Limb (tissue), 2 donors: Measurements from ENCODE around the gene IQSEC2.
A peak's percentile ranks its signal among the peaks of the same experiment; 100 is the strongest.

ENCODE experiments used
- DNase-seq, 2 donors: peaks; one replicate each; pipeline ENCODE4 v3.0.0-alpha.2; 2016; ENCODE audit errors: extremely low spot score in 2 of 2

IQSEC2 gene

DNA sequence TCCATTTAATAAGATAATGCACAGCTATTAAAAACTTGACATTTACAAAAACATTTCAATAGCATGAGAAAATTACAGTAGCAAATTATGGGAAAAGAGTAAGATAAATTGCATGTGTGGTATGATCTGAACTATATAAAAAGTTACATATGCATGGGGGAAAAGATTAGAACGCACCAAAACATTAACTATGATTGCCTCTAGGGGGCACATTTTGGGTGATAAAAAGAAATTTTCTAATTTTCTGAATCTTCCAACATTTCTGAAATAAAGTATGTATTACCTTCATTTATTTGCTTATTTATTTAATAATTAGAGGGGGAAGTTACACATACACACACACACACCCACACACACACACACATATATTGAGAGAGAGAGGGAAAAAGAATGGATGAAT, 36.8 kb downstream of the IQSEC2 start:
- DNase-seq: no peak

DNA sequence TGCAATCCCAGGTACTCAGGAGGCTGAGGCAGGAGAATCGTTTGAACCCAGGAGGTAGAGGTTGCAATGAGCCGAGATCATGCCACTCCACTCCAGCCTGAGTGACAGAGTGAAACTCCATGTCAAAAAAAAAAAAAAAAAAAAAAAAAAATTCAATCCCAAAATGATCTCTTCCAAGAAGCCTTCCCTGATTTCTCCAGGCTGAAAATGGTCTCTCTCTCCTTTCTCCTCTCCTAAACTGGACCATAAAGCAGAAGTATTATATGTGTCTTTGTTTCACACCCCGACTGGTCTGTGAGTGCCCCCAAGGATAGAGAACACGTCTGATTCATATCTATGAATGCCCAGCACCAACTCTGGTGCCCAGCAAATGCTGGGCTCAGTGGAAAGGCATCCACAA, 39.1 kb downstream of the IQSEC2 start:
- DNase-seq: no peak

DNA sequence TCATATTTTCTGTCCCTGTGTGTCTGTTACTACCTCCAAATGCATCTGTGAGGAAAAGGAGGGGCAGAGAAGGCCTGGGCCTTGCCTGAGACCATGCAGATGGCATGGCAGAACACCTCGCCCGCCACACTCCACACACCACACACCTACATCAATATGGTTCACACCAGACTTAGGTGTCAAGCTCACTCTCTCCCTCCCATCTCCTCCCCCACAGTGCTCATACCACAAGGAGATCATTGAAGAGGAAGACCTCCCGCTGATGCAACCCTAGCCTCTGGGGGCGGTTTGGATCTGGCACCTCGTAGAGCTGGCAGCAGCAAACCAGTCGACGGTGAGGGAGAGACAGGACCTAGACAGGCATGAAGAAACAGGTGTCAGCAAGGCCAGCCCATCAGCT, 39.8 kb downstream of the IQSEC2 start:
- DNase-seq: no peak

DNA sequence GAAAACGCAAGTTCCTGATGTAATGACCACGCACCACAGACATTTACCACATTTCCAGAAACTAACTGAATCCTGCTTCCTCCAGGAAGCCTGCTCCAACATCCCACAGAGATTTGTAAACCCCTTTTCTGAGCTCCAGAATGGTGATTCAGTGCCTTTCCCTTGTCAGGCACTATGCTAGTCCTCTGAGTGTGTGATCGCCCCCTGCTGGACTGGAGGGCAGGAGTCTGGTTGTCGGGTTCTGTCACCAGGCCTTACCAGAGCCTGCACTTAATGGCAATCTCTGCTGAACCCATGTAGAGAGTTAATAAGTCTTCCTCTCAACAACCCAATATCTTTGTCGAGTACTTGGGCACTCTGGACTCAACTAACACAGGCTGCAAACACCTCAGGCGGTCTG, 41.9 kb downstream of the IQSEC2 start:
- DNase-seq: no peak

DNA sequence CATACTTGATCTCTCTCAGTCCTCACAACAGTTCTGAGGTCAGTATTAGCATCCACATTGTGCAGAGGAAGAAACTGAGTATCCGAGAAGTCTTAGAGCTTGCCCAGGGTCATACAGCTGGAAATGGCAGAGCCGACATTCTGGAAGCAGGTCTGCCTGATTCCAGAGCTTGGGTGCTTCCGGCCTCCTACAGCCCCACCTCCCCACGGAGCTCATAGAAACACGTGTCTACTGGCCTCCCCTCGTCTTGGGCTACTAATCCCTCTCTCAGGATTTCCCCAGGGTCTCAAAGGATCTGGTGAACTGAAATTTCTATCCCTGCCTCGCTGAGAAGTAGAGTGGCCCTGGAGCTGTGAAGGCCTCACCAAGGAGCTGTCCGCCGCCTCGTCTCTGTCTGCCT, 44.3 kb downstream of the IQSEC2 start:
- no peak for DNase-seq

DNA sequence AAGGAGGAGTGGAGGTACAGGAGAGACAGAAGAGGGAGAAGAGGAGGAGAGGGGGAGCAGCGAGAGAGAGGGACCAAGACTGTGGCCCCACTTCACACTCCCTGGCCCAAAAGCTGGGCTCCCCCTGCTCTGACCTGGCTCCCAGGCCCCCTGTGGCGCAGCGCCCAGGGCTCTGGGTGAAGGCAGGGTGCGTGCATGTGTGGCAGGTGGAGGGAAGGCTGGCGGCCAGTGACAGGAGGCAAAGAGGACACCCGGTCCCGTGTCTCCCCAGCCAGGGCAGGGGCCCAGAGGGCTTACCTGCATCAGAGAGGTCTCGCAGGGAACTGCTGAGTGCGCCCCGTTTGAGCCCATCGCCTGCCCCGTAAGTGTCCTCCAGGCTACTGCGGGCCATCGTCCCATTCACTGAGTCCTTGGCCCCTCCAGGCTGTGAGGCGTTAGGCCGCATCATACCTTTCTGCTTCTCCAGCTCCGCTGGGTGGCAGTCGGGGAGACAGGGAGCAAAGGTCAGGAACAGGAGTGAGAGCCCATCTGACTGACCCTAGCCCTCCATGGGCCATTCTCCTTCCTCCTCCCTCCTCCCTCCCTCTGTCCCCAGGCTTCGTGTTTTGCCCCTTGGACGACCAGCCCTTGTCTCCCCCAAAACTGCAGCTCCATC, 45.2 kb downstream of the IQSEC2 start:
- DNase-seq: no peak

DNA sequence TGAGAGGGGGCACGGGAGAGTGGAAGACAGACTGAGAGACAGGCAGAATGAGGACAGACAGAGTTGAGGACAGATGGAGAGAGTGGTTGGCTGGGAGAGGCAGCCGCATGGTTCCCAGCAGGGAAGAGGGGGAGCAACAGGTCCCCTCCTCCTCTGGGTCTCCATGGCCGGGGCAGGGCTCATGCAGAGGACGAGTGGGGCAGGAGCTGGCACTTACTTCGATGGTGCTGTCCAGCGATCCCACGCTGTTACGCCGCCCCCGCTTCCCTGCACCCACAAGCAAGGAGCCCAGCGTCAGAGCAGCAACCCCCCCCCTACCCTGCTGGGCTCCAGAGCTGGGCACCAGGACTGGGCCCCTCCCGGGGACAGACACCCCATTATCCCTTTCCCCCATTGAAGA, 45.8 kb downstream of the IQSEC2 start:
- DNase-seq: no peak

DNA sequence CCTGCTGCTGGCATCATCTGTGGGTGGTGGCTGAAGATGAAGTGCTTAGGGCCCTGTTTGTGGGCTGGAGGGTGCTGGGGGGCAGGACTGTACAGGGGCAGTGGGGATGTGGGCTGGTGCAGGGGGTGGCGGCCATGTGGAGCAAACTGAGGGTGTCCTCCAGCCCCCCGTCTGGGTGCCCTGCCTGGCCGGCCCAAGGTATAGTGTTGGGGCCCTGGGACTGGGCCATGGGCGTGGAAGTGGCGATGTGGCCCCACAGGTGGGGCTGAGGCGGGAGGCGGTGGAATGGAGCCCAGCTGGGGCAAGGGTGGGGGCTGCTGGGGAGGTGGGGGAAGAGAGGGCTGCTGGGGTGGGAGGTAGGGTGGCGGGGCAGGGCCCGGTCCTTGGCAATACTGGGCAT, 46.9 kb downstream of the IQSEC2 start:
- DNase-seq: no peak

DNA sequence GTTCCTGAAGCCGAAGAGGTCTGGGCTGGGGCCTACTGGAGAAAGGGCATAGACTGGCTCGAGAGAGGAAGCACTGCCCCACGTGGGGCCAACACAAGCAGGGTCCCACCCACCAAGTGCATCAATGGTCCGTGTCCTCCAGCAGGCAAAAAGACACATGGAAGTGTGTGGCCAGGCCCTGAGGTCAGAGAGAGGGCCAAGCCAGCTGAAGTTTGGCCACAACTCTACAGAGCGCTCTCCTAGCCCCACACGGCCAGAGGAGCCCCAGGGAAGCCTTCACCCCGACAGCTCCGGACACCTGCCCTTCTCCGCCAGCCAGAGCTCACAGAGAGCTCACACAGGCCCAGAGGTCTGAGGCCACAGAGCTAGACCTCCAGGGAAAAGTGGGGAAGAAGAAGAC, 47.8 kb downstream of the IQSEC2 start:
- DNase-seq: no peak

DNA sequence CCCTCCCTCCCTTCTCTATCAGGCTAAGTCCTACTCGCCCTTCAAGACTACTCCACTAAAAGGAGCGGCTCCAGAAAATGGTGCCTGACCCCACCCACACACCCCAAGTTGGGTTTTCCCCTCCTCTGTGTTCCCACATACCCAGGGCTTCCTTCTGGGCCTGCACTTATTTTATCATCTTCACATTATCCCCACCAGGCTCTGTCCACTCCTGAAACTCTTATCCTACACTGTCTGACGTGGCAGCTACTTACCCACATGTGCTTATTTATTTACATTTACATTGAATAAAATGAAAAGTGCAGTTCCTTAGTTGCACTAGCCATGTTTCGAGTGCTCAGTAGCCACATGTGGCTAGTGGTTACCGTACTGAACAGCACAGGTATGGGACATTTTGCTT, 51.3 kb downstream of the IQSEC2 start:
- DNase-seq: no peak

DNA sequence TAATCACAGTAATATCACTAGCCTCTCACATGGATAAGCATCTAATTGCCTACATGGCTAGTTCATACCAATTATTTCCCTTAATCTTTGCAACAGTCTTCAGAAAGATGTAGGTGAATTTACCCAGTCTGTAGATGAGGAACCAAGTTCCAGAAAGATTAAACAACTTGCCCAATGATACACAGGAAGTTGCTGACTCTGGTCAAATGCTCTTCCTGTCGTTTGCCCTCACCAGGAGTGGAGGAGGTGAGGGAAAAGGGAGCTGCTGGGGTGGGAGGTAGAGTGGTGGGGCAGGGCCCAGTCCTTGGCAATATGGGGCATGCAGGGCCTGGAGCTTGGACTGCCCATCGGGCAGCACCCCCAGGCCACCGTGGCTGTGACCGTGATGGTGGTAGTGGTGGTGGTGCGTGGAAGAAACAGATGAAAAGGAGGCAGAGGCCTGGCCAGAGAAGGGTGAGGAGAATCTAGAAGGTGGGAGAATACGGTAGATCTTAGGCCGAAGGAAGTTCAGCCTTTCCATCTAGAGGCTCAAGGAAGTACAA, 54.1 kb downstream of the IQSEC2 start:
- no peak for DNase-seq

DNA sequence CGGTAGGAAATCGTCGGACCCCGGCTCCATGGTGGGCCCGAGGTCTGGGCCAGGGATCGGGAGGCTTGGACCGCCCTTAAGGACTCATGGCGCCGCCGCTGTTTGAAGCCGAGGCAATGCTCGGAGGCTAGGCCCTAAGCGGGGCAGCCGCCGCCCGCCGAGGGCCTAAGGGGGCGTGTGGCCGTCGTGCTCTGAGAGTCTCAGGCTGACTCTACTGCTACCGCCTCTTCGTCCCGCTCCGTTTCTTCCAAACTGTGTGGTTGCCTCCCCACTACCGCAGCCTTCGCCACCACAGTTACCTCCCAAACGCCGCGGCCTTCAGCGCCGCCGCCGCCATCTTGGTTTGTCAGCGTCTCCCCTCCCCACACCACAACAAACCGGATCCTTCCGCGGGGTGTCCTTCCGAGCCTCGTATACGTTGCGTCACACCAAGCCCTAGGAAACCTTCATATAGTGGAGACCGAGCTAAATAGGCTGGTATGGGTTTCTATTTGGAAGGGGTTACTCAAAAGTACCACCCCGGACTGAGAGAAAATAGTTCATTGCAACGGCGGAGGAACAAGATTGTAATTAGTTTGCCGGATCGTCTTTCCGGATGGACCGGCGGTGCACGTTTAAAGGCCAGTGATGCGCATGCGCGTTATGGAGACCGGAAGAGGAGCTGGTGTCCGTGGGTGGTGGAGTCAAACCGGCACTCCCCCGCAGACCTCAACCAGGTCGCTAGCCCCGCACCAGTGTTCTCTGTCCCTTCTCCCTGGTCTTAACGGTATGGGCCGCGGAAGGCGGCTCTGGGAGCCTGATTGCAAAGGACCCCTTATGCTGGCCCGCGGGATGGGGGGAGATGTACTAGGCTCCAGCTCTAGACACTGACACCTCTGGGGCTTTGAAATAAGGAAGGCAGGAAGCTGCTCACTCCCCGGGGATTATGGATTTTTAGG, 56.3 kb downstream of the IQSEC2 start, which contains the start of gene KDM5C:
KDM5C (minus strand) TSS at position 348 of the 938 bp plus-strand sequence; CDS start at position 30, 318 bp downstream.
- peak; percentile 87 to 90 for DNase-seq

DNA sequence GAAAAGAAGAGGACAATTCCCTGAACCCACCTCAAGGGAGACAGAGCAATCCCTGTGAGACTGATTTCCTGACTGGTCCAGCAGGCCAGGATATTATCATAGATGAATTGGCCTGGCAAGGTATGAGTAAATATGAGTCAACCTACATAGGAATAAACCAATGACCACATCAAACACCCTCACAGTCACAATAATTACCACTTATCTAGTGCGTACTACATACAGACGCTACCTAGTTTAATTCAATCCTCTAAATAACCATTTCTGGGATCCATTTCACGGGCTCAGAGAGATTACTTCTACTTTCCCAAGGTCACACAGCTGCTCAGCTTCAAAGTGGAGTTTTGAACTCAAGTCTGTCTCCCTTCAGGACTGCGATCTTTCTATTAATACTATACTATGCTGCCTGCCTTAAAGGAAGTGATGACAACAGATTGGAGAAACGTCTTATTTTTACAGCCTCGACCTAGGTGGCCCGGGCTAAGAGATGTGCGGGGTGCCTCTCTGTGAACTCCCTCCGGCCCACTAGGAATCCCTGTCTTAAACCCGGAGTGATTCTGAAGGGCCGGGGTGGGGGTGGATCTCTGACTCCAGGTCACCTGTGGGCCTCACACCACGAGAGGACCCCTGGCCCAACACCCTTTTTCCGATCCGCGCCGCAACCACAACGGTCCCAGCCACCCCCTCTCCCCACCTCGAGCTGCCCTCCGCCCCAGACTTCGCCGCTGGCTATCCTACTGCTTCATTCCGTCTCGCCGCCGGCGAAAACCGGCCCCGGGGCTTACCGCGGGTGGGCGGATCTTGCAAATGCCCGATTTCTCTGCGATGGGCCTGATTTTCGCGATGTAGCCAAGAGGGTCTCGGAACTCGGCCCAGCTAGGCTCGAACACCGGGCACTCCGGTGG, 57.2 kb downstream of the IQSEC2 start:
- no peak for DNase-seq

DNA sequence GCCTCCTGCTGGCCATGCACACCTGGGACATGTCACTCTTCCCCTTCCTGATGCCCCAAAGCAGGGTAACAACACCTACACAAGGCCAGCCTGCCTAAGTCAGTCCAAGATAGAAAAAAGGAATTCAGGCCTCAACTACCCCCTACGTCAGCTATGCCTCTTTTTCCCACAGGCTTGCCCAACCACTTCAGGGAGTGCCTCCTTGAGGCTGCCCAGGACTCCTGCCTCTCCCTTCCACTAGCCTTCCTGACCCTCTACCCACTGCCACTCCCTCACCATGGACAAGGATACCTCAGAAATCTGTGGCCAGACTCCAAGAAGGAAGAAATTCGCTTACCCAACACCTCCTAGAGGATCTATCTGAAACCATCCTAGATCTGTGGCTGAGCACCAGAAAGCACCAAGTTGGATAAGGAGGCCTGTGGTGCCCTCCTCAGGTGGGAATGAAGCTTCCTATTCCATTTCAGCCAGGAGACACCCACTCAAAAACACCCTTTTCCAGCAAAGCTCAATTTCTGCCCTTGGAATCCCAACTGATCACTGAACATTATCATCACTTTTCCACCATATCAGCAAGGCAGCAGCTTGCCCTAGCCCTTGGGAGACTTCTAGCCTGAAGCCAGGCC, 58.2 kb downstream of the IQSEC2 start:
- no peak for DNase-seq
